Measurements from ENCODE around the gene SCAMP5. TPM values are rescaled to one million over a fixed set of nuclear protein-coding genes. Genes with fewer than 3 reads are reported as not detected.

Gene SCAMP5
- total and polyA plus RNA-seq, 2 of the 13 experiments (the other 11 are each of a cell fraction or from before 2014, with no cell fraction given): 34.3 to 49.0 TPM

- POLR2A ChIA-PET: no interaction called here
- in situ Hi-C loops (cut with HindIII; ENCODE audit: extremely low pct_ligation_motif_present, low pct_unique_long_range_greater_than_20kb): no loop called here
Measured at GRCh38 chr15:75002398-75002797, 7.0 kb downstream of the SCAMP5 start.

More at GRCh38 chr15:75002398-75002797, 7.0 kb downstream of the SCAMP5 start:
- peaks cover 0 to 2% of the 10 kb centered on the region in 2 experiments; a peak in 1 of 5 replicates for H3K36me3 ChIP-seq (replicated peaks in 1 of 2; ENCODE audit: control insufficient read depth in 1 of 2, insufficient read depth in 2 of 2, low read length in 2 of 2)
- no peak overlapping the region for H3K4me2 ChIP-seq (ENCODE audit: low read depth, low read length)
- H4K20me1 ChIP-seq (ENCODE audit: insufficient read depth, low read length): no peaks in the 10 kb centered on the region
- no peak overlapping the region for H3K4me3 ChIP-seq (replicated peaks in 1 of 3; ENCODE audit: insufficient read depth in 1 of 3, low read depth in 2 of 3, low read length in 3 of 3)
- intact Hi-C loops (cut with micrococcal nuclease; ENCODE audit: unreplicated experiment): no loop called here
- WGBS (ENCODE audit: low lambda C conversion rate): 81% methylated on average over 7 of the region's 7 CpGs
- no peak overlapping the region for H3K27ac ChIP-seq (ENCODE audit: extremely low read length, insufficient read depth, low read length)
- peaks cover 6% of the 10 kb centered on the region for H3K79me2 ChIP-seq (ENCODE audit: insufficient read depth, low read length)
- DNase-seq (ENCODE audit: low spot score) (no peak), FAIRE-seq (no peak), ATAC-seq (no peak)
- no peak overlapping the region for H2AFZ ChIP-seq (ENCODE audit: low read length)
- H3K9ac ChIP-seq (ENCODE audit: insufficient read depth, low read depth, low read length): no peak overlapping the region
- no peaks in the 10 kb centered on the region for H3K9me3 ChIP-seq (ENCODE audit: low read length)
- no peaks in the 10 kb centered on the region for H3K27me3 ChIP-seq (ENCODE audit: control insufficient read depth in 1 of 2, insufficient read depth in 2 of 2, low read length in 2 of 2)
- CTCF ChIA-PET (ENCODE audit: low intra/inter-chr PET ratio, low total read pairs): no interaction called here
- BruUV-seq (replicated peaks): no TSS peak
- peaks cover 1% of the 10 kb centered on the region for H3K4me1 ChIP-seq (ENCODE audit: insufficient read depth, low read length)
- TF ChIP-seq PAWR (CRISPR knock-in tag; IDR thresholded peaks at IDR 0.05; ENCODE audit: borderline replicate concordance): no peak
- no peak for TF ChIP-seq ZNF773 (CRISPR knock-in tag; IDR thresholded peaks at IDR 0.05; ENCODE audit: borderline replicate concordance)
- TF ChIP-seq PLSCR1 (CRISPR knock-in tag; IDR thresholded peaks at IDR 0.05; ENCODE audit: borderline replicate concordance): no peak
- no peak for TF ChIP-seq KLF6 (CRISPR knock-in tag; IDR thresholded peaks at IDR 0.05)
- TF ChIP-seq ZFYVE20 (CRISPR knock-in tag; IDR thresholded peaks at IDR 0.05; ENCODE audit: borderline replicate concordance, low read depth): no peak
- no peak for TF ChIP-seq ADNP (CRISPR knock-in tag; IDR thresholded peaks at IDR 0.05)
- TF ChIP-seq ZNF12 (CRISPR knock-in tag; IDR thresholded peaks at IDR 0.05): no peak
- TF ChIP-seq ZNF543 (CRISPR knock-in tag; IDR thresholded peaks at IDR 0.05): no peak
- TF ChIP-seq ATM (IDR thresholded peaks at IDR 0.05; ENCODE audit: borderline replicate concordance): no peak
- TF ChIP-seq PPARG (CRISPR knock-in tag; conservative IDR thresholded peaks at IDR 0.05): no peak
- TF ChIP-seq HNF4A (CRISPR knock-in tag; IDR thresholded peaks at IDR 0.05): no peak
- no peak for TF ChIP-seq HIVEP1 (CRISPR knock-in tag; IDR thresholded peaks at IDR 0.05)
- TF ChIP-seq MNT (IDR thresholded peaks at IDR 0.05): no peak
- TF ChIP-seq CENPT (CRISPR knock-in tag; IDR thresholded peaks at IDR 0.05; ENCODE audit: low read depth): no peak
- no peak for TF ChIP-seq ATF1 (CRISPR knock-in tag; IDR thresholded peaks at IDR 0.05)
- no peak for TF ChIP-seq TEAD2 (CRISPR knock-in tag; IDR thresholded peaks at IDR 0.05)

Data from HepG2 (cell line).